Activated CD4-positive, alpha-beta memory T cell treated with anti-CD3 and anti-CD28 coated beads, Interleukin-2, amount 10 ng/mL, durations not matched to agents 7 days and 5 days (primary cell): ENCODE data around the gene TMEM150B. TPM values are rescaled to one million over a fixed set of nuclear protein-coding genes. Genes with fewer than 3 reads are reported as not detected.
"Not testable (repeated sequence)": the region's sequence is repeated elsewhere in the genome, so short reads cannot be mapped to it uniquely, and the experiment has no call there.

Experiments
- CTCF ChIA-PET: fragments of 350-600 bp; sonication (Branson Sonifier 250); formaldehyde crosslinking; loops from one replicate; lab custom pipeline; 2021; ENCODE audit warnings: antibody characterized with exemption, inconsistent platforms; lab: Charles Lee
- POLR2A ChIA-PET: fragments of 350-600 bp; sonication (Branson Sonifier 250); formaldehyde crosslinking; loops from one replicate; lab custom pipeline; 2021; ENCODE audit warnings: antibody characterized with exemption; lab: Charles Lee
- DNase-seq: peaks from one replicate; pipeline ENCODE4 v3.0.0-alpha.2; 2020
- H3K27ac Mint-ChIP-seq: one replicate; pipeline ENCODE4 v1.8.0; 2021; ENCODE audit warnings: mild to moderate bottlenecking, mixed read lengths
- H3K27me3 Mint-ChIP-seq: one replicate; pipeline ENCODE4 v1.8.0; 2021; ENCODE audit warnings: mixed read lengths
- H3K36me3 Mint-ChIP-seq: one replicate; pipeline ENCODE4 v1.8.0; 2021; ENCODE audit warnings: low read depth, mixed read lengths
- H3K4me1 Mint-ChIP-seq: one replicate; pipeline ENCODE4 v1.8.0; 2021; ENCODE audit warnings: mixed read lengths
- H3K4me3 Mint-ChIP-seq: one replicate; pipeline ENCODE4 v1.8.0; 2021; ENCODE audit warnings: mild to moderate bottlenecking, mixed read lengths
- H3K9me3 Mint-ChIP-seq: one replicate; pipeline ENCODE4 v1.8.0; 2021; ENCODE audit warnings: mixed read lengths
- total RNA-seq, 2 experiments: library from RNA; stranded (reverse); gene quantifications; one replicate each; pipeline ENCODE4 v1.2.3, GENCODE V29; 2021

The TMEM150B gene
- total RNA-seq, 2 experiments from 2014 or later: 1.0 to 2.0 TPM

DNA sequence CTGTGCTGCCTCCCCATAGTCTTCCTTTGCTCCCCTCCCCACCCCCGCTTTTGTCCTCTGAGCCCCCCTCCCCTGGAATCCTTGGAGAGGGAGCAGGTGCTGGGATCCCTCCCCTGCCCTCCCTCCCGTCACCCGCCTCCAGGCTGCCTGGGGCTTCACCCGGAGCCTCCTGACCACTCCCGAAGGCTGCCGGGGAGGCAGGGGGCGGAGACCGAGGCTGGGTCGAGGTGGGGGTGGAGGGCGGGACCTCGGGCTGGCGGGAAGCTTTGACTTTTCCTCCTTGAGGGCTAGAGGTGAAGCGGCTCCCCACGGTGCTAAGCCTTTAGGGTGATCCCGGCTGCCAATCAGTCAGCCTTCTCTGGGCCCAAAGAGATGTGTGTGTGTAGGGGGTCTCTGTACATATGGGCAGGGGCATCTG is 16.0 kb upstream of the TMEM150B start:
- ChIA-PET POLR2A (no interaction called here), CTCF (interaction anchor here (1.3 kb wide), 1 partner anchor 39 kb away, joined by 5 read pairs; no protein-coding TSS in a partner anchor)
- DNase-seq: peak; percentile 68
- Mint-ChIP-seq H3K27ac (peak overlapping the region; percentile 82), H3K36me3 (peaks cover 6% of the 10 kb centered on the region), H3K4me3 (peak overlapping the region; percentile 83), H3K27me3 (peaks cover 10% of the 10 kb centered on the region), H3K9me3 (no peaks in the 10 kb centered on the region), H3K4me1 (peaks cover 19% of the 10 kb centered on the region)

DNA sequence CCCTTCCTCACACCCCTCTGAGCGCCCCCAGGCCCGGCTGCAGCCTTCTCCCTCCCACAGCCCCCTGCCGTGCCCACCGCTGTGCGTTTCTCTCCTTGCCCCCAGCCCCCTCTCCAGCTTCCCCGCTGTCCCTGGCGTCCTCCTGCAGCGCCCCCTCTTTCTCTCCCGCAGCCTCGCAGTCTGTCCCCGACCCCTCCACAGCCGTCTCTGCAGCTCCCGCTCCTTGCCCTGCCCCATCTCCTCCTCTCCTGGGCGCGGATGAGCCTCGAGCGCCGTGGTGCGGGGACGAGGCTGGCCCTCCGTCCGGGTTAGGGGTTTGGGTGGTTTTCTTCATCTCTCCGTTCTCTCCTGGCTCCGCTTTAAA is 15.6 kb upstream of the TMEM150B start:
- DNase-seq: peak; percentile 34
- Mint-ChIP-seq H3K36me3 (peaks cover 6% of the 10 kb centered on the region), H3K9me3 (no peaks in the 10 kb centered on the region), H3K4me3 (peak overlapping the region; percentile 83), H3K27me3 (peaks cover 12% of the 10 kb centered on the region), H3K4me1 (peaks cover 19% of the 10 kb centered on the region), H3K27ac (peak overlapping the region; percentile 82)
- POLR2A ChIA-PET: no interaction called here
- CTCF ChIA-PET: interaction anchor here (1.3 kb wide), 1 partner anchor 39 kb away, joined by 5 read pairs; no protein-coding TSS in a partner anchor

DNA sequence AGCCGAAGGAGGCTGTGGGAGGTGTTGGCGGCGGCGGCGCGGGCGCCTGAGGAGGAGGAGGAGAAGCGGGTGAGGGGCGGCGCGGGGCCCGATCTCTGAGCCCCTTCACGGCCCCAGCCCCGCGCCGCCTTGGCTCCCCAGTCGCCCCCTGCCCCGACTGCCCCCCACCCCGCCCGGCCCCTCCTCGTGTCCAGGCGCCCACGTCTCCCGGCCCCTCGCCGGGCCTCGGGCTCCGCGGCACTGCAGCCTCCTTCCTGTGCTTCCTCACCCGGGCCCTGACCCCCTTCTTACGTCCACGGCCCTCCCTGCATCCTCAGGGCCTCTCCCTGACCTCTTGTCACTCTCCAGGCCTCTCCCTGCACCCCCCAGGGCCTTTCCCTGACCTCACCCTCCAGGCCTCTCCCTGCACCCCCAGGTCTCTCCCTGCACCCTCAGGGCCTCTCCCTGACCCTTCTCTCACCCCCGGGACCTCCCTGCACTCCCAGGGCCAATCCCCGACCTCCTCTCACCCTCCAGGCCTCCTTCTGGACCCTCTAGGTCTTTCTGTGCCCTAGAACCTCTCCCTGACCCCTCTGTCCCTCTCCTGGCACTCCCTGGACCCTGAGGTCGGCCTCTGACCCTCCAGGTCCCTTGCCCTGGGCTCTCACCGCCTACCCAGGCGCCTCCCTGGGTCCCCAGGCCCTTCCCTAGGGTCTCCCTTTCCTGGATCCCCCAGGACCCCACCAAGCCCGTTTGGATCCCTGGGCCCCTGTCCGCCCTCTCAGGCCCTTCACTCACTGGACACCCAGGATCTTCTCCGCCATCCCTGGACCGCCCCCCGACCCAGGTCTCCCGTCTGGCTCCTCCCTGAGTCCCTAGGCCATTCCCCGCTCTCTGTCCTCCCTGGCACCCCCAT is 15.0 kb upstream of the TMEM150B start:
- H3K27ac Mint-ChIP-seq: peak overlapping the region; percentile 91
- H3K27me3 Mint-ChIP-seq: peaks cover 12% of the 10 kb centered on the region
- H3K4me3 Mint-ChIP-seq: peak overlapping the region; percentile 90
- CTCF ChIA-PET: interaction anchor here (0.6 to 3.7 kb wide), 18 partner anchors 15 to 1130 kb away, joined by 3 to 38 read pairs (median 4); partner anchors contain the start of genes FIZ1, ISOC2, PPP1R12C and TMEM150B
- POLR2A ChIA-PET: interaction anchor here (0.5 to 2.3 kb wide), 21 partner anchors 9 to 315 kb away, joined by 3 to 38 read pairs (median 8); partner anchors contain the start of genes FIZ1, HSPBP1, NAT14 and PPP6R1
- H3K4me1 Mint-ChIP-seq: peaks cover 19% of the 10 kb centered on the region
- DNase-seq: no peak
- H3K9me3 Mint-ChIP-seq: no peaks in the 10 kb centered on the region
- peaks cover 6% of the 10 kb centered on the region for H3K36me3 Mint-ChIP-seq

DNA sequence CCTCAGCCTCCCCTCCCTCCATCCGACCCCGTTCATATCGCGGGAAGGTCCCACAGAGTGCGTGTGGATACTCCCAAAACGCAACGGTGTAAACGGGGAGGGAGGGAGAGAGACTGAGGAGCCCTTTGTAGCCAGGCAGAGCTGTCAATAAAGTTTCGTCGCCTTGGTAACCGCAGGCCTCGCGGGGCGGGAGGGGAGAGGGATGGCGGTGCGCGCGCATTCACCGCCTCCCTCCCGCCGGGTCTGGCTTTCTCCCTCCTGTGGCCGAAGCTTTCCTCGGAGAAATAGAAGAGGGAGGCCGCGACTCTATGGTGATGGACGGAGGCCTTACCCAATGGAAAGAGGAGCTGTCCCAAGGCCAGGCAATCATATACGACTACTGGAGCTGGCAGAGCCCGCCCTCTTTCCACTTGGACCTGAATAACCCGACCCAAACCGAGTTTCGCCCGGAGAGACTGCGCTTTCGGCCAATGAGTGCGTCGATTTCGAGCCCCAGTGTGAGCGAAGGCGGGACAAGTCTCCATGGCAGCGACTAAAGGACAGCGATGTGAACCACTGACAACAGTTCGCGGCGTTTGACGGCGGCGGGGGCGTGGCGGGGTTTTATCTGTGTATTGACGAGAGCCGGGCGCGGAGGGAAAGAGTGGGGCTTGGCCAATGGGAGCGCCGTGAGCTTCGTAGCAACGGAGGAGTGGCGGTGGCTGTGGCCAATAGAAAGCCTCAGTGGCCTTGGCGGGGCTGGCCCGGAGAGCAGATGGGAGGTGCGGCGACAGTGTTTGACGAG is 14.2 kb upstream of the TMEM150B start, which contains the start of gene KMT5C:
KMT5C (plus strand) TSS at position 772 of the 784 bp plus-strand sequence. CDS start 2,061 bp downstream, outside the sequence.
- peaks cover 12% of the 10 kb centered on the region for H3K27me3 Mint-ChIP-seq
- CTCF ChIA-PET: interaction anchor here (0.5 to 3.7 kb wide), 20 partner anchors 14 to 1129 kb away, joined by 3 to 38 read pairs (median 4); partner anchors contain the start of genes FIZ1, ISOC2, PPP1R12C and PPP6R1
- H3K36me3 Mint-ChIP-seq: peaks cover 6% of the 10 kb centered on the region
- peak within 1 kb of the TSS; percentile 90 for H3K4me3 Mint-ChIP-seq
- peaks cover 19% of the 10 kb centered on the region for H3K4me1 Mint-ChIP-seq
- peak; percentile 100 for DNase-seq
- POLR2A ChIA-PET: interaction anchor here (0.5 to 2.3 kb wide), 27 partner anchors 10 to 316 kb away, joined by 3 to 38 read pairs (median 5); partner anchors contain the start of genes FIZ1, HSPBP1, NAT14 and PPP6R1
- peak within 1 kb of the TSS; percentile 91 for H3K27ac Mint-ChIP-seq
- H3K9me3 Mint-ChIP-seq: no peaks in the 10 kb centered on the region

DNA sequence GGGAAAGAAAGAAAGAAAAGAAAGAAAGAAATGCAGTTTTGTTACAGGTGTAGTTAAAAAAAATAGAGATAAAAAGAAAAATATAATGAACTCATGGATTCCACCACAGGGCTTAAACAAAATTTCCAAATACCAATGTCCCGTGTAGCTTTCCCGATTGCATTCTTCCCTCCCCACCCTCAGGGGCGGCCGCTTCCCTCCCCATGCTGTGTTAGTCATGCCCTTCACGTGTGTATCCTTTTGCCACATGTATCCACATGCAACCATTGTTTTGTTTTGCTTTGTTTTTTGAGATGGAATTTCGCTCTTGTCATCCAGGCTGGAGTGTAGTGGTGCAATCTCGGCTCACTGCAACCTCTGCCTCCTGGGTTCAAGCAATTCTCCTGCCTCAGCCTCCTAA is 11.0 kb upstream of the TMEM150B start:
- no peak overlapping the region for H3K27ac Mint-ChIP-seq
- POLR2A ChIA-PET: interaction anchor here (0.6 kb wide), 1 partner anchor 9 kb away, joined by 3 read pairs; no protein-coding TSS in a partner anchor

DNA sequence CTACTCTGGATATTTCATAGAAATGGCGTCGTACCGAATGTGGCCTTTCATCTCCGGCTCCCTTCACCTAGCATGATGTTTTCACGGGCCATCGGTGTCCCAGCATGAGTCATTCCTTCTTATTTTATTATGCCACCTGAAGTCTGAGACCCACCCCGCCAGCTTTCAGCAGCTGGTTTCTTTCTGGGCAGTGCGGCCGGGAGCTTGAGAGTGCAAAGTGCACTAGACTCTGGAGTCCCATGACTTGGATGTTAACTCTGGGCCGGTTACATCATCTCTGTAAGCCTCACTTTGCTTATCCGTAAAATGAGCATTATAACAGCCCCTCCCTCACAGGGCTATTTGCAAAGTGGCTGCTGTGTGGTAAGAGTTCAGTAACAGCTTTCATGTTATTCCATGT is 8.7 kb upstream of the TMEM150B start:
- H3K27me3 Mint-ChIP-seq: peaks cover 18% of the 10 kb centered on the region
- H3K4me3 Mint-ChIP-seq: no peak overlapping the region
- H3K36me3 Mint-ChIP-seq: no peaks in the 10 kb centered on the region
- ChIA-PET CTCF (no interaction called here), POLR2A (no interaction called here)
- H3K9me3 Mint-ChIP-seq: no peaks in the 10 kb centered on the region
- no peak for DNase-seq
- peaks cover 8% of the 10 kb centered on the region for H3K4me1 Mint-ChIP-seq
- H3K27ac Mint-ChIP-seq: no peak overlapping the region

More for the DNA sequence above, 11.0 kb upstream of the TMEM150B start:
- no peak for DNase-seq
- Mint-ChIP-seq H3K4me3 (no peak overlapping the region), H3K36me3 (no peaks in the 10 kb centered on the region), H3K9me3 (no peaks in the 10 kb centered on the region), H3K4me1 (peaks cover 14% of the 10 kb centered on the region), H3K27me3 (peaks cover 18% of the 10 kb centered on the region)
- CTCF ChIA-PET: no interaction called here

DNA sequence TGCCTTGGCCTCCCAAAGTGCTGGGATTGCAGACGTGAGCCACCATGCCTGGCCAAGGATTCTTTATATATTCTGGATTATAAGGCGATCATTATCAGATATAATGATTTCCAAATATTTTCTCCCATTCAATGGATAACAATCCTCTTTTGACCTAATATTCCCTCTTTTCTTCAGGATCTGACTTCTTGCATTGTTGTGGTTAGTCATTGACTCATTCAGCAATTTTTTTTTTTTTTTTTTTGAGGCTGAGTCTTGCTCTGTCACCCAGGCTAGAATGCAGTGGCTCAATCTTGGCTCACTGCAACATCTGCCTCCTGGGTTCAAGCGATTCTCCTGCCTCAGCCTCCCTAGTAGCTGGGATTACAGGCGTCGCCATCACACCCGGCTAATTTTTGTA is 4.7 kb upstream of the TMEM150B start:
- H3K36me3 Mint-ChIP-seq, H3K27ac Mint-ChIP-seq, POLR2A ChIA-PET, DNase-seq, H3K4me3 Mint-ChIP-seq, CTCF ChIA-PET, H3K9me3 Mint-ChIP-seq: not testable (repeated sequence)
- Mint-ChIP-seq H3K27me3 (peaks cover 10% of the 10 kb centered on the region), H3K4me1 (peaks cover 10% of the 10 kb centered on the region)

DNA sequence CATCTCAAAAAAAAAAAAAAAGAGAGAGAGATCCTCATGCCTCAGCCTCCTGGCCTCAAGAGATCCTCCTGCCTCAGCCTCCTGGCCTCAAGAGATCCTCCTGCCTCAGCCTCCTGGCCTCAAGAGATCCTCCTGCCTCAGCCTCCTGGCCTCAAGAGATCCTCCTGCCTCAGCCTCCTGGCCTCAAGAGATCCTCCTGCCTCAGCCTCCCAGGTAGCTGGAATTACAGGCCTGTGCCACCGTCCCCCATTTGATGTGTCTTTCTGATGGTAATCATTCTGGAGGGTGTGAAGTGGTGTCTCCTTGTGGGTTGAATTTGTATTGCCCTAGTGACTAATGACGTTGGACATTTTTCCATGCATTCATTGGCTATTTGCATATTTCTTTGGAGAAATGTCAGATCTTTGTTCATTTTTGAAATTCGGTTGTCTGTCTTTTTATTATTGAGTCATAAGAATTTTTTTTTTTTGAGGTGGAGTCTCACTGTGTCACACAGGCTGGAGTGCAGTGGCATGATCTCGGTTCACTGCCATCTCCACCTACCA is 3.7 kb upstream of the TMEM150B start:
- H3K4me1 Mint-ChIP-seq: peaks cover 13% of the 10 kb centered on the region
- not testable (repeated sequence) for H3K36me3 Mint-ChIP-seq, H3K9me3 Mint-ChIP-seq, H3K4me3 Mint-ChIP-seq, DNase-seq, H3K27ac Mint-ChIP-seq, H3K27me3 Mint-ChIP-seq
- POLR2A ChIA-PET: interaction anchor here (0.7 kb wide), 1 partner anchor 10 kb away, joined by 3 read pairs; the partner anchor contains the start of gene KMT5C
- CTCF ChIA-PET: interaction anchor here (0.6 kb wide), 1 partner anchor 16 kb away, joined by 3 read pairs; no protein-coding TSS in a partner anchor

DNA sequence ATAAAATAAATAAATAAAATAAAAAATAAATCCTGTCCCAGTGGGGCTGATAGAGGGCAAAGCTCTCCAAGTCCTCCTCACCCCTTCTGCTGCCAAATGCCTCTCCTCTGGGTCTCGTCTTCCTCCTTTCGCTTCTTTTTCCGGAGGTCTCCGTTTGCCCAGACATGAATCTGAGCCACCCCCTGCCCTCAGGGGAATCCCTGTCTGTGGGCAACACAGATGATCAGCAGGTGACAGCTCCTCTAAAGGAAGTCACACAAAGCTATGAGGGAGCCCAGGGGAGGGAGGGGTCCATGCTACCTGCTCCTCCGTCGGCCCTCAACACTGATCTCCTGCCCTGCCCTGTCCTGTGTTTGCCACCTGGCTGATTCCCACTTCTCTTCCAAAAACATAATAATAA is 479 bp downstream of the TMEM150B start:
- POLR2A ChIA-PET: interaction anchor here (1.4 kb wide), 1 partner anchor 15 kb away, joined by 9 read pairs; the partner anchor contains the start of gene KMT5C
- Mint-ChIP-seq H3K9me3 (no peaks in the 10 kb centered on the region), H3K27ac (no peak overlapping the region), H3K4me1 (peaks cover 21% of the 10 kb centered on the region), H3K27me3 (peaks cover 16% of the 10 kb centered on the region), H3K4me3 (no peak overlapping the region), H3K36me3 (no peaks in the 10 kb centered on the region)
- no peak for DNase-seq
- CTCF ChIA-PET: interaction anchor here (1.5 to 4.5 kb wide), 2 partner anchors 14 to 22 kb away, joined by 5 to 26 read pairs; partner anchors contain the start of gene KMT5C

DNA sequence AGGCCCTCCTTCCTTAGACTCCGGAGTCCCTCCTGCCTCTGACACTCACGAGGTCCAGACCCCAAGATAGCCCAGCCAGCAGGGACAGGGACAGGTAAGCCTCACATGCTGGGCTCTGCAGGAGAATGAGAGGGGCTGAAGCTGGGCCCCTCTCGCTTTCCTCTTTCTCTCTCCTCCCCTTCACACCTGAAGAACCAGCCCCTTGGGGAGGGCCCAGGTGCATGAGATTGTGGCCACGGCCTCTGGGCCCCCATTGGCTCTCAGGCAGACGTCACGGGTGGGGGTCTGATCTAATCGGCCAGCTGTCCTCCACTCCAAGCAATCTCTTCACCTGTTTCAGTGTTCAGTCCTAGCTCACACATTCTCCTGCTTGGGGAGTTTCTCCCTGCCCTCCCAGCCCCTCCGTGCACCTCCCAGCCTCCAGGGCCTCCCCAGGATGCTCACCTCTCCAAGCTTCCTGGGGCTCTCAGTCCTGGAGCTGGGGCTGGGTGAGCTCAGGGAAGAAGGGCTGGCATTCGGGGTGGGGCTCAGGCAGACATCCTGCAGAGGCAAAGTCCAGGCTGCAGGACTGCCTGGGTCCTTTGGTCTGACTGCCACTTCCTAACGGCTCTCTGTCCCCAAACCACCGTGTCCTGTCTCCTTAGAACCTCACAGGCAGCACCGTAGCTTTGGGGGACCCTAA is 2.8 kb downstream of the TMEM150B start:
- ChIA-PET CTCF (interaction anchor here (4.5 kb wide), 1 partner anchor 20 kb away, joined by 26 read pairs; no protein-coding TSS in a partner anchor), POLR2A (interaction anchor here (1.0 kb wide), 1 partner anchor 17 kb away, joined by 4 read pairs; no protein-coding TSS in a partner anchor)

DNA sequence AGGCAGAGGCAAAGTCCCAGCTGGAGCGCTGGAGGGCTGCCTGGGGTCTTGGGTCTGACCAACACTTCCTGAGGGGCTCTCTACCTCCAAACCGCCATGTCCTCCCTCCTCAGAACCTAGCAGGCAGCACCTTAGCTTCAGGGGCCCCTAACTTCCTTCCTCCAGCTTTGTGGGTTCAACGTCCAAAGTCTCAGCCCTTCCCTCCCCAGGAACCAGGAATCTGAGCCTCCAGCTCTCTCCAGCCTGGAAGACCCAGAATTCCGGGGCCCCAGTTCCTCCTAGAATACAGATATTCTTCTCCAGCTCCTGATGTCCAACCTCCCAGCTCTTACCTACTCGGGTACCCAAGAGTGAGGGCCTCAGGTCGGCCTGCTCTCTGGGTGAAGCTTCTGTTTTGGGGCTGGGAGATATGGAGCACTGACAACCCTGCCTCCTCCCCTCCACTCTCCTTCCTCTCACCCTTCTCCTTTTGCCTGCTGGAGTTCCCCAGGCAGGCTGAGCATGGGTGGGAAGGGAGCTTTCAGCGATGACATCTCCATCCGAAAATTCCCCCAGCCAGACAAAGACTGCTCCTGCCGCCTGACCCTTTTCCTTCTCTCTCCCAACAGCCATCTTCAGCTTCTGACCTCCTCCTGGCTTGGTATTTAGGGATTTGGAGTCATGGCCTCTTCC is 3.5 kb downstream of the TMEM150B start:
- no peak overlapping the region for H3K27ac Mint-ChIP-seq
- H3K27me3 Mint-ChIP-seq: peaks cover 11% of the 10 kb centered on the region
- no peaks in the 10 kb centered on the region for H3K36me3 Mint-ChIP-seq
- CTCF ChIA-PET: interaction anchor here (1.0 to 4.5 kb wide), 3 partner anchors 11 to 30 kb away, joined by 3 to 26 read pairs (median 6); no protein-coding TSS in a partner anchor
- no peaks in the 10 kb centered on the region for H3K9me3 Mint-ChIP-seq
- POLR2A ChIA-PET: interaction anchor here (0.9 kb wide), 1 partner anchor 18 kb away, joined by 3 read pairs; the partner anchor contains the start of gene KMT5C
- DNase-seq: no peak
- peaks cover 20% of the 10 kb centered on the region for H3K4me1 Mint-ChIP-seq
- H3K4me3 Mint-ChIP-seq: no peak overlapping the region

More for the DNA sequence above, 2.8 kb downstream of the TMEM150B start:
- Mint-ChIP-seq H3K27ac (no peak overlapping the region), H3K36me3 (no peaks in the 10 kb centered on the region), H3K9me3 (no peaks in the 10 kb centered on the region), H3K27me3 (peaks cover 11% of the 10 kb centered on the region), H3K4me1 (peaks cover 20% of the 10 kb centered on the region), H3K4me3 (no peak overlapping the region)
- no peak for DNase-seq
